Measurements from ENCODE around the gene PRR30.

PRR30 gene

DNA sequence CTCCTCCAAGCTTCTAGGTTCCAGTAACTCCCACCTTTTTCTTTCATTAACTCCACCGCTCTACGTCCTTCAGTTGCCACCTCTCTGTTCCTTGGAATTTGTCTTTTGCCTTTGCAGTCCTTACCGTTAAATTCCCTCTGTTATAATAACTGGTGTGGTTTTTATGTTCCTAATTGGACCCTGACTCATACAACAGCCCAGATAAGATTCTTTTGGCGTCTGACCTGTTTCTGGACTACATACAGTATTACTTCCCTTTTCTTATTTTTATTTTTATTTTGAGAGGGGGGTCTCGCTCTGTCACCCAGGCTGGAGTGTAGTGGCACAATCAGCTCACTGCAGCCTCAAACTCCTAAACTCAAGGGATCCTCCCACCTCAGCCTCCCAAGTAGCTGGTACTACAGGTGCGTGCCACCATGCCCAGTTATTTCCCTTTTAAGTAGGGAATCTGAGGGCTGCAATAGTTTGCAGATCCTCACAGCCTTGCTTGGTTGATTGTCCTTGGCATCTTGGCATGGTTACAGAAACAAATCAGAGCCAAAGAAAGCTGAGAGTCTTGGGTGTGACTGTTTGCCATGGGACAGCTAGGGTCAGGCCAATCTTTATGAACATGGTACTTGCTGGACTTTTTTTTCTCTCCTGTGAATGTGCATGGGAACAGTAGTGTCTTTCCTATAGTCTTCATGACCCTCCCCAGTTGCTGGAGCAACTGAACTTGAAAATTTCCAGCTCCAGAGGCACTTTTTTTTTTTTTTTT is 31.5 kb upstream of the PRR30 start:
- no peak for DNase-seq (ENCODE audit: low read depth)
- in situ Hi-C loops (cut with HindIII; ENCODE audit: low sequenced_read_pairs) = no loop called here
- TF ChIP-seq, protein P1, sequence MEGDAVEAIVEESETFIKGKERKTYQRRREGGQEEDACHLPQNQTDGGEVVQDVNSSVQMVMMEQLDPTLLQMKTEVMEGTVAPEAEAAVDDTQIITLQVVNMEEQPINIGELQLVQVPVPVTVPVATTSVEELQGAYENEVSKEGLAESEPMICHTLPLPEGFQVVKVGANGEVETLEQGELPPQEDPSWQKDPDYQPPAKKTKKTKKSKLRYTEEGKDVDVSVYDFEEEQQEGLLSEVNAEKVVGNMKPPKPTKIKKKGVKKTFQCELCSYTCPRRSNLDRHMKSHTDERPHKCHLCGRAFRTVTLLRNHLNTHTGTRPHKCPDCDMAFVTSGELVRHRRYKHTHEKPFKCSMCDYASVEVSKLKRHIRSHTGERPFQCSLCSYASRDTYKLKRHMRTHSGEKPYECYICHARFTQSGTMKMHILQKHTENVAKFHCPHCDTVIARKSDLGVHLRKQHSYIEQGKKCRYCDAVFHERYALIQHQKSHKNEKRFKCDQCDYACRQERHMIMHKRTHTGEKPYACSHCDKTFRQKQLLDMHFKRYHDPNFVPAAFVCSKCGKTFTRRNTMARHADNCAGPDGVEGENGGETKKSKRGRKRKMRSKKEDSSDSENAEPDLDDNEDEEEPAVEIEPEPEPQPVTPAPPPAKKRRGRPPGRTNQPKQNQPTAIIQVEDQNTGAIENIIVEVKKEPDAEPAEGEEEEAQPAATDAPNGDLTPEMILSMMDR (IDR thresholded peaks at IDR 0.05; ENCODE audit: low read depth, low read length, missing control alignments) = no peak
- H3K4me3 ChIP-seq (ENCODE audit: low read depth, low read length) = no peak overlapping the region

DNA sequence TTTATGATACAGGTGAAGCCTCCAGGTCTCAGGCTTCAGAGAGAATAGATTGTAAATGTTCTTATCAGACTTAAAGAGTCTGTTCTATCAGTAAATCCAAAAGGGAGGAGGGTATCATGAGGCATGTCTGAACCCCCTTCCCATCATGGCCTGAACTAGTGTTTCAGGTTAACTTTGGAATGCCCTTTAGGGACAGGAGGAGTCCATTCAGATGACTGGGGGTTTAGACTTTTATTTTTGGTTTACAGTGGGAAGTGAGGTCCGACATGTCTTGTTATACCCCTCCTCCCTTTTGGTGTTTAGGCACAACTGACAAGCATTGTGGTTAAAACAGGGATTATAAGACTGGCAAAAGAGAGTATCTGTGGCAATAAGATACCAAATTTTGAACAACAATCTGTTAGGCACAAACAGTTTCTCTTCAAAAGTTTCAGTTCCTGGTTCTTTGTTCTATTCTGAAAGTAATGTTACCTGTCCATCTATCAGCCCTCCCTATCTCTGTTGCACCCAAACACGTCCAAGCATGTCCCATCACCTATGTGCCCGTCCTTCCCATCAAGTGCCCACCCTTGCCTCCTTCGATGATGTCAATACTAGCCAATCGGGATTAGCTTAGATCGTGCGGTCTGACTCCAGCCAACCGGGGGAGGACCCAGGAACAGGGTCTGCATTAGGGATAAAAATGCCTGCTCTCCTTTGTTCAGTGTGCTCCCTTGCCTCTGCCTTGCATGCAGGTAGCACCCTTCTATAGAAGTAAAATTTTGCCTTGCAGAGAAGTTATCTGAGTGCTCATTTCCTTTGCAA is 26.0 kb upstream of the PRR30 start:
- TF ChIP-seq, protein P1 (IDR thresholded peaks at IDR 0.05; ENCODE audit: low read depth, low read length, missing control alignments) = no peak
- no peak overlapping the region for H3K4me3 ChIP-seq (ENCODE audit: low read depth, low read length)
- in situ Hi-C loops (cut with HindIII; ENCODE audit: low sequenced_read_pairs) = no loop called here
- DNase-seq (ENCODE audit: low read depth) = no peak

DNA sequence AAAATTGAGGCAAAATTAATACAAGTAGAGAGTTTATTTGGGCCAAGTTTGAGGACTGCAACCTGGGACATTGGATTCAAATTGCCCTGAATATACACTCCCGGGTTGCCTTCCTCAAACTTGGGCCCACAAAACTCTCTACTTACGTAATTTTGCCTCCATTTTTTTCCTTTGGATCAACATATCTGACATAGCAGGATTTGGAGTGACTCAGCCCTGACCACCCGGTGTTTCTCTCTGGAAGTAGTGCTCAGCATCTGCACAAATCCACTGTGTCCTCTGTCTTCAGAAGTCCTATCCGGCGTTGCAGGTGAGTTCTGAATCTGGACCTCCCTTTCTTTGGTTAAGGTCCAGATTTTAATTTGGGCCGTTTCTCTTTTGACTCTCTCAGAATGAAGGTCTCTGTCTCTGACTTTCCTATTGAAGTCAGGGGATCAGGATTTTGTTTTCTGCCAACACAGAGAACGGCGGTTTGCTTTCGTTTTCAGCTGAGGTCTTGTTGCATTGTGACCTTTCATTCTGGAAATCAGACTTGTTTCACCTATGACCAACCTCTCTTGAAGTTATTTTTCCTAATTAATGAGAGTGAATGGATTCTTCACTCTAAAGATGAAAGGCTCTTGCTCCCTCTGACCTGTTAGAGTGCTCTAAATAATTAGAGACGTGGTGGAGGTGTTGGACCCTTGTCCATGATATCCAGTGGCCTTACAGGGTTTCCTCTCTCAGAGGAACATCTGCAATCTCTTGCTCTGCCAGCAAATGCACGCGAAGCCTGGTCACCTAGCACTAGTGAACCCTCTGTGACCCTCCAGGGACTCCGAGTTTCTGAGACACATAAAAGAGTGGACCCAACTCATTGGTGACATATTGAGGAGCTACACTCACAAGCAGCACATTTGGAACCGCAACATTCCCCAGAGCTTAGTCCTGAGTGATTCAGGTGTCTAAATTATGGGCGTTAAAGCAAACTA is 23.2 kb upstream of the PRR30 start:
- H3K4me3 ChIP-seq (ENCODE audit: low read depth, low read length) = no peak overlapping the region
- TF ChIP-seq, protein P1 (IDR thresholded peaks at IDR 0.05; ENCODE audit: low read depth, low read length, missing control alignments) = no peak
- in situ Hi-C loops (cut with HindIII; ENCODE audit: low sequenced_read_pairs) = no loop called here
- no peak for DNase-seq (ENCODE audit: low read depth)

DNA sequence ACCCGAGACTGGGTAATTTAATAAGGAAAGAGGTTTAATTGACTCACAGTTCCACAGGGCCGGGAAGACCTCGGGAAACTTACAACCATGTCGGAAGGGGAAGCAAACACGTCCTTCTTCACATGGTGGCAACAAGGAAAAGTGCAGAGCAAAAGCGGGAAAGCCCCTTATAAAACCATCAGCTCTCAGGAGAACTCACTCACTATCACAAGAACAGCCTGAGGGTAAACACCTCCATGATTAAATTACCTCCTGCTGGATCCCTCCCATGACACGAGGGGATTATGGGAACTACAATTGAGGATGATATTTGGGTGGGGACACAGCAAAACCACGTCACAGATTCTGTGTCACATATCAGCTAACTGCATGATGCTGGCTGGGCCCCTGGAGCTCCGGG is 21.0 kb upstream of the PRR30 start:
- in situ Hi-C loops (cut with HindIII; ENCODE audit: low sequenced_read_pairs) = no loop called here
- no peak overlapping the region for H3K4me3 ChIP-seq (ENCODE audit: low read depth, low read length)
- DNase-seq (ENCODE audit: low read depth) = no peak

DNA sequence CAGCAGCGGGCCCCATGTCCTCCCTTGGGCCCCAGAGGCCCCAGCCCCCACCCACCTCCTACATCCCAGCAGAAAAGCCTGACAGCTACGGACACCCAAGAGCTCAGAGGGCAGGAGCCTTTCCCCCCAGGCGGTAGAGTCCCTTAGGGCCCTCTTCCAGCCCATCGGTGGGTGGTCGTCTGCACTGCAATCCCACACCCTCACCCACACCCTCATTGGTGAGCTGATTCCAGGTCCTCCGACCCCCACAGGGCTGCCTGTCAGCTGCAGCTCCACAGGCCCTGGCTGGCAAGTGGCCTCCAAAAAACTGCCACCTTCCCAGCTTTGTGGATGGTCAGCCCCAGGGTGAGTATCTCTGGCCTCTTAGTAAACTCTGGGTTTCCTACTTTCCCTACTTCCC is 20.1 kb upstream of the PRR30 start:
- in situ Hi-C loops (cut with HindIII; ENCODE audit: low sequenced_read_pairs) = no loop called here
- no peak for DNase-seq (ENCODE audit: low read depth)
- TF ChIP-seq, protein P1 (IDR thresholded peaks at IDR 0.05; ENCODE audit: low read depth, low read length, missing control alignments) = no peak
- H3K4me3 ChIP-seq (ENCODE audit: low read depth, low read length) = no peak overlapping the region

More for the DNA sequence above, 21.0 kb upstream of the PRR30 start:
- TF ChIP-seq, protein P1 (IDR thresholded peaks at IDR 0.05; ENCODE audit: low read depth, low read length, missing control alignments) = no peak

DNA sequence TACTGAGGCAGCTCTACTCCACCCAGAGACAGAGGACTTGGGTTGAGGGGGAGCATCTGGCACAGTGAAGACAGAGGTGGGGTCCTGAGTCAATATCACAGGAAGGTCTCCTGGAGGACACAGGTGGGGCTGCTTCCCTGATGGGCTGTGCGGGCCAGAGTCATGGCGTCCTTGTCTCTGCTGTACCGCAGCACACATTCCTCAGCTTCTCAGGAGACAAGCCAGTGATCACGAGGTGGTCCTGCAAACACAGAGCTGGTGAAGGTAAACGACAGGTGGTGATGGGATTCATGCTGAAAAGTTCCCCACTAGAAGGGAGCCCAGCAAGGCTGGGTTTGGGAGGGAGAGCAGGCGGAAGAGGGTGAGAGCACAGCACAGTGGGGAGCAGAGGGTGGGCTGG is 19.3 kb upstream of the PRR30 start:
- no peak overlapping the region for H3K4me3 ChIP-seq (ENCODE audit: low read depth, low read length)
- TF ChIP-seq, protein P1 (IDR thresholded peaks at IDR 0.05; ENCODE audit: low read depth, low read length, missing control alignments) = no peak
- in situ Hi-C loops (cut with HindIII; ENCODE audit: low sequenced_read_pairs) = no loop called here
- DNase-seq (ENCODE audit: low read depth) = no peak

Data from astrocyte of the cerebellum (primary cell).